Naive thymus-derived CD4-positive, alpha-beta T cell (primary cell): ENCODE data around the gene FCAMR. TPM values are rescaled to one million over a fixed set of nuclear protein-coding genes. Genes with fewer than 3 reads are reported as not detected.

ENCODE experiments used
- ATAC-seq: fragments of 150-1000 bp; cut with Tn5 transposase; 2 replicates; pipeline ENCODE4 v1.10.0; 2021; ENCODE audit warnings: mild to moderate bottlenecking, moderate library complexity
- CTCF ChIA-PET: fragments of 350-600 bp; sonication (Branson Sonifier 250); formaldehyde crosslinking; loops from one replicate; lab custom pipeline; 2021; ENCODE audit warnings: antibody characterized with exemption; lab: Charles Lee
- POLR2A ChIA-PET: fragments of 350-600 bp; sonication (Branson Sonifier 250); formaldehyde crosslinking; loops from one replicate; lab custom pipeline; 2021; ENCODE audit warnings: antibody characterized with exemption, inconsistent platforms; lab: Charles Lee
- DNase-seq, 9 donors: peaks; one replicate each; pipeline versions ENCODE4 v3.0.0 to v3.0.0-alpha.2; 2020 to 2022; ENCODE audit warnings: mixed read lengths in 1 of 9
- H3K27ac ChIP-seq: one replicate; pipeline ENCODE4 v1.7.0; 2013; ENCODE audit warnings: mild to moderate bottlenecking, low read depth, low read length, moderate library complexity
- H3K27me3 ChIP-seq, 2 donors: one replicate each; pipeline ENCODE4 v1.7.0; 2013; ENCODE audit warnings: low read length in 2 of 2, mild to moderate bottlenecking in 2 of 2, moderate library complexity in 2 of 2; ENCODE audit not compliant: control insufficient read depth in 2 of 2, insufficient read depth in 2 of 2
- H3K36me3 ChIP-seq, 3 experiments: 1 replicate in 2 of 3; 2 replicates in 1 of 3; pipeline ENCODE4 v1.7.0; 2013; ENCODE audit warnings: low read length in 3 of 3, mild to moderate bottlenecking in 3 of 3, moderate library complexity in 1 of 3; ENCODE audit not compliant: insufficient read depth in 3 of 3, control insufficient read depth in 2 of 3
- H3K4me1 ChIP-seq, 2 donors: one replicate each; pipeline ENCODE4 v1.7.0; 2013; ENCODE audit warnings: low read length in 2 of 2, mild to moderate bottlenecking in 2 of 2, moderate library complexity in 1 of 2; ENCODE audit not compliant: control insufficient read depth in 2 of 2, insufficient read depth in 2 of 2
- H3K4me3 ChIP-seq: 2 replicates; pipeline ENCODE4 v1.7.0; 2013; ENCODE audit warnings: mild to moderate bottlenecking, low read length
- H3K9me3 ChIP-seq, 3 experiments: 1 replicate in 2 of 3; 2 replicates in 1 of 3; pipeline ENCODE4 v1.7.0; 2013; ENCODE audit warnings: low read length in 3 of 3; ENCODE audit not compliant: control insufficient read depth in 2 of 3
- H3K27ac Mint-ChIP-seq, 9 donors: one replicate each; pipeline ENCODE4 v1.8.0; 2020 to 2022; ENCODE audit warnings: mixed read lengths in 9 of 9, mild to moderate bottlenecking in 8 of 9, moderate library complexity in 5 of 9, inconsistent platforms in 2 of 9
- H3K27me3 Mint-ChIP-seq, 5 donors: one replicate each; pipeline ENCODE4 v1.8.0; 2021 to 2022; ENCODE audit warnings: mixed read lengths in 5 of 5, mild to moderate bottlenecking in 1 of 5
- H3K36me3 Mint-ChIP-seq, 5 donors: one replicate each; pipeline ENCODE4 v1.8.0; 2020 to 2022; ENCODE audit warnings: mixed read lengths in 5 of 5, mild to moderate bottlenecking in 3 of 5, inconsistent platforms in 1 of 5
- H3K4me1 Mint-ChIP-seq, 7 donors: one replicate each; pipeline ENCODE4 v1.8.0; 2020 to 2022; ENCODE audit warnings: mixed read lengths in 7 of 7, mild to moderate bottlenecking in 3 of 7, inconsistent platforms in 1 of 7
- H3K4me3 Mint-ChIP-seq, 10 donors: one replicate each; pipeline ENCODE4 v1.8.0; 2020 to 2022; ENCODE audit warnings: mild to moderate bottlenecking in 10 of 10, mixed read lengths in 10 of 10, moderate library complexity in 6 of 10, inconsistent platforms in 2 of 10
- H3K9me3 Mint-ChIP-seq, 11 donors: one replicate each; pipeline ENCODE4 v1.8.0; 2020 to 2022; ENCODE audit warnings: mixed read lengths in 11 of 11, mild to moderate bottlenecking in 4 of 11, inconsistent platforms in 1 of 11, moderate library complexity in 1 of 11
- intact Hi-C, 2 donors: fragments of 100-400 bp; cut with micrococcal nuclease; formaldehyde crosslinking; loops; one replicate each; pipeline ENCODE4 v1.15.1; 2023
- polyA plus RNA-seq, 2 donors: library from polyadenylated mRNA; unstranded; fragments of 300-500 nt; fragmentation: Illumina TruSeq; gene quantifications; one replicate each; pipeline ENCODE4 v1.2.3, GENCODE V29; 2021
- total RNA-seq, 6 experiments: library from RNA in 5 of 6; stranded (reverse) in 5 of 6; gene quantifications; 1 replicate in 5 of 6; 2 replicates in 1 of 6; pipeline ENCODE4 v1.2.3 and lab custom pipeline; 2021 to 2026

Gene FCAMR
- total and polyA plus RNA-seq, 7 experiments from 2014 or later: not detected

DNA sequence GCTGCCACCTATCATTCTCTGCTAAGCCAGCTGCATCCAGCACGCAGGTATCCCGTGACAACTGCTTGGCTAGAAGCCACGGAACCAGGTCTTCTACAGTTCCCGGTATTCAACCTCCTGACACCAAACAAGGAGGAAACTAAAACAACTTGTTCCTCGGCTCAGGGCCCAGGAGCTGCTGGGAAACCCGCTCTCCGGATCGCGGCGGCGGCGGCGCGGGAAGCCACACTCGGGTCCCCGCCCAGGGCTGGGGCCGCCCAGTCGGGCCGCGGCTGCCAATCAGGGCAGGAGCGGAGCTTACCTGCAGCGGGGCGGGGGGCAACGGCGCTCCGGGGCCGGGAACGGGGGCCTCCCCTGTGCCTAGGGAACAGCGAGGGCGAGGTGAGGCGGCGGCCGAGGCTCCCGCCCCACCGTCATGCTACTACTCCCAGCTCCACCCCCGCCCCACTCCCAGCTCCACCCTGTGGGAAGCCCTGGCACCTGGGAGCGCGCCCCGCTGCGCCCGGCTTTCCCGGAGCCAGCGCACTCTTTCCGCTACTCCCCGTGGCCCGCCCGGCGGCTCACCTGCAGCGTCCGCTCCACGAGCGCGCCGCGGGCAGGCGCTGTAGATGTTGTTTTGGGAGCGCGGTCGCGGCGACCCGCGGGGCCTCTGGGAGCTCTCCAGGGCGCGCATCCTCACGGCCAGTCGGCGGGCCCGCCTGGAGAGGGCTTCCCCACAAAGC lies 60.9 kb downstream of the FCAMR start:
- Histone ChIP-seq H3K9me3 (no peaks in the 10 kb centered on the region), H3K36me3 (peaks cover 29 to 64% (median 50%) of the 10 kb centered on the region in 3 experiments), H3K4me3 (peak overlapping the region; percentile 35), H3K27ac (peak overlapping the region; percentile 75), H3K4me1 (peaks cover 49 to 92% of the 10 kb centered on the region in 2 donors), H3K27me3 (no peaks in the 10 kb centered on the region)
- Mint-ChIP-seq H3K4me3 (peak overlapping the region; percentile 66 to 84 (median 79)), H3K36me3 (peaks cover 13 to 59% (median 57%) of the 10 kb centered on the region in 5 donors), H3K4me1 (peaks cover 69 to 94% (median 86%) of the 10 kb centered on the region in 7 donors), H3K9me3 (peaks cover 0 to 5% (median 0%) of the 10 kb centered on the region in 11 donors), H3K27me3 (peaks cover 0 to 6% (median 0%) of the 10 kb centered on the region in 5 donors), H3K27ac (peak overlapping the region in 8 of 9 donors; percentile 91 to 98 (median 95))
- POLR2A ChIA-PET: interaction anchor here (0.6 to 17.9 kb wide), 32 partner anchors 8 to 173 kb away, joined by 3 to 600 read pairs (median 4); partner anchors contain the start of genes FCMR, IL24 and PFKFB2
- CTCF ChIA-PET: interaction anchor here (0.7 to 3.8 kb wide), 20 partner anchors 11 to 186 kb away, joined by 3 to 56 read pairs (median 6); partner anchors contain the start of gene FCMR
- peak; percentile 73 for ATAC-seq
- intact Hi-C loops: loop anchor here in 1 of 2 donors (1.0 to 5.0 kb wide), 3 partner anchors 8 to 352 kb away; no protein-coding TSS in a partner anchor
- DNase-seq: peak; percentile 45 to 75 (median 68)

DNA sequence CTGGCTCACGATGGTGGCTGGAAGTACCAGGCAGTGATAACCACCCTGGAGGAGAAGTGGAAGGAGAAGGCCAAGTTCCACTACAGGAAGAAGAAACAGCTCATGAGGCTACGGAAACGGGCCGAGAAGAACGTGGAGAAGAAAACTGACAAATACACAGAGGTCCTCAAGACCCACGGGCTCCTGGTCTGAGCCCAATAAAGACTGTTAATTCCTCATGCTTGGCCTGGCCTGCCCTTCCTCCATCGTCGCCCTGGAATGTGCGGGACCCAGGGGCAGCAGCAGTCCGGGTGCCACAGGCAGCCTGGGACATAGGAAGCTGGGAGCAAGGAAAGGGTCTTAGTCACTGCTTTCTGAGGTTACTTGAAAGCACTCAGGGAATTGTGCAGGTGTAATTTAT lies 62.2 kb downstream of the FCAMR start:
- Histone ChIP-seq H3K4me3 (no peak overlapping the region), H3K36me3 (peaks cover 29 to 68% (median 41%) of the 10 kb centered on the region in 3 experiments), H3K9me3 (no peaks in the 10 kb centered on the region), H3K27me3 (no peaks in the 10 kb centered on the region), H3K4me1 (peaks cover 48 to 81% of the 10 kb centered on the region in 2 donors), H3K27ac (peak overlapping the region; percentile 75)
- Mint-ChIP-seq H3K4me1 (peaks cover 62 to 94% (median 86%) of the 10 kb centered on the region in 7 donors), H3K27me3 (peaks cover 0 to 6% (median 0%) of the 10 kb centered on the region in 5 donors), H3K9me3 (peaks cover 0 to 8% (median 0%) of the 10 kb centered on the region in 11 donors), H3K36me3 (peaks cover 22 to 67% (median 59%) of the 10 kb centered on the region in 5 donors), H3K27ac (peak overlapping the region in 8 of 9 donors; percentile 91 to 98 (median 95)), H3K4me3 (peak overlapping the region; percentile 36 to 81 (median 60))
- ChIA-PET CTCF (interaction anchor here (1.4 to 3.8 kb wide), 11 partner anchors 12 to 173 kb away, joined by 4 to 56 read pairs (median 9); partner anchors contain the start of gene FCMR), POLR2A (interaction anchor here (0.7 to 17.9 kb wide), 23 partner anchors 9 to 414 kb away, joined by 3 to 600 read pairs (median 4); partner anchors contain the start of genes FCMR and IL24)
- ATAC-seq: no peak
- no peak for DNase-seq
- intact Hi-C loops: loop anchor here in 1 of 2 donors (2.0 to 5.0 kb wide), 2 partner anchors 15 to 351 kb away; no protein-coding TSS in a partner anchor

Other genes with a start within 250 kb of the FCAMR start
- not detected for gene IL19, start 199.7 kb downstream of the FCAMR start, total RNA-seq
- not detected for gene IL19, start 199.7 kb downstream of the FCAMR start, polyA plus RNA-seq
- 1 to 10 TPM in 2 of 5 experiments, under 1 TPM in 2, not detected in 1; 0.19 to 2.7 (median 0.69) TPM for gene IL10, start 198.0 kb downstream of the FCAMR start, total RNA-seq
- gene IL10, start 198.0 kb downstream of the FCAMR start, polyA plus RNA-seq: not detected
- gene IL20, start 104.8 kb downstream of the FCAMR start, total RNA-seq: not detected
- not detected for gene IL20, start 104.8 kb downstream of the FCAMR start, polyA plus RNA-seq
- under 1 TPM in 1 of 5 experiments, not detected in 4; 0.51 TPM for gene IL24, start 73.0 kb downstream of the FCAMR start, total RNA-seq
- 10 to 100 TPM; 27.9 to 28.4 TPM for gene IL24, start 73.0 kb downstream of the FCAMR start, polyA plus RNA-seq
- gene FCMR, start 48.5 kb downstream of the FCAMR start, total RNA-seq: 100 to 1,000 TPM; 103 to 943 (median 312) TPM
- gene FCMR, start 48.5 kb downstream of the FCAMR start, polyA plus RNA-seq: 100 to 1,000 TPM; 803 to 998 TPM
- gene PIGR, start 24.0 kb downstream of the FCAMR start, total RNA-seq: not detected
- gene PIGR, start 24.0 kb downstream of the FCAMR start, polyA plus RNA-seq: not detected
- gene C1orf116, start 62.3 kb upstream of the FCAMR start, total RNA-seq: under 1 TPM in 2 of 5 experiments, not detected in 3; 0.11 to 0.15 TPM
- not detected for gene C1orf116, start 62.3 kb upstream of the FCAMR start, polyA plus RNA-seq
- 10 to 100 TPM in 1 of 5 experiments, 1 to 10 TPM in 4; 7.4 to 12.8 (median 9.9) TPM for gene YOD1, start 80.7 kb upstream of the FCAMR start, total RNA-seq
- gene YOD1, start 80.7 kb upstream of the FCAMR start, polyA plus RNA-seq: under 1 TPM; 0.81 to 0.99 TPM
- gene PFKFB2, start 82.8 kb upstream of the FCAMR start, total RNA-seq: 1 to 10 TPM; 2.3 to 4.6 (median 3.8) TPM
- 1 to 10 TPM in 1 of 2 donors, under 1 TPM in 1; 0.64 to 2.2 TPM for gene PFKFB2, start 82.8 kb upstream of the FCAMR start, polyA plus RNA-seq
- 1 to 10 TPM; 1.2 to 4.9 (median 3.1) TPM for gene C4BPB, start 118.4 kb upstream of the FCAMR start, total RNA-seq
- gene C4BPB, start 118.4 kb upstream of the FCAMR start, polyA plus RNA-seq: under 1 TPM; 0.45 to 0.60 TPM
- gene C4BPA, start 133.8 kb upstream of the FCAMR start, total RNA-seq: not detected
- gene C4BPA, start 133.8 kb upstream of the FCAMR start, polyA plus RNA-seq: not detected